NCI-H2107 treated with DMSO at 0.1 percent for 48 hours (cell line): Measurements from ENCODE around the gene STOX2.

Experiments
- DNase-seq: peaks from one replicate; lab custom pipeline; 2025; ENCODE audit not compliant: unreplicated experiment; lab: John Stamatoyannopoulos, UW

The STOX2 gene

GRCh38 chr4:183889190-183889589 lies 15.9 kb upstream of the STOX2 start:
- no peak for DNase-seq

GRCh38 chr4:183897193-183897592 lies 7.9 kb upstream of the STOX2 start:
- DNase-seq, result no peak

- DNase-seq, result no peak
Measured at GRCh38 chr4:183898456-183898855, 6.7 kb upstream of the STOX2 start.

- no peak for DNase-seq
Measured at GRCh38 chr4:183903021-183903760, 1.9 kb upstream of the STOX2 start.

GRCh38 chr4:183905593-183906488 lies 734 bp downstream of the STOX2 start:
- peak; percentile 35 for DNase-seq

- no peak for DNase-seq
Measured at GRCh38 chr4:183906489-183906738, 1.3 kb downstream of the STOX2 start.

- DNase-seq, result no peak
Measured at GRCh38 chr4:183906739-183907651, 1.9 kb downstream of the STOX2 start.

GRCh38 chr4:183907871-183908683 lies 3.0 kb downstream of the STOX2 start:
- no peak for DNase-seq

GRCh38 chr4:183909187-183909586 lies 4.1 kb downstream of the STOX2 start:
- DNase-seq, result no peak

GRCh38 chr4:183909801-183910200 lies 4.7 kb downstream of the STOX2 start:
- DNase-seq, result no peak

- no peak for DNase-seq
Measured at GRCh38 chr4:183912585-183912984, 7.5 kb downstream of the STOX2 start.

GRCh38 chr4:183915976-183916375 lies 10.9 kb downstream of the STOX2 start:
- no peak for DNase-seq

- DNase-seq, result no peak
Measured at GRCh38 chr4:183918696-183919095, 13.6 kb downstream of the STOX2 start.

- no peak for DNase-seq
Measured at GRCh38 chr4:183919141-183919540, 14.0 kb downstream of the STOX2 start.

GRCh38 chr4:183920512-183920911 lies 15.4 kb downstream of the STOX2 start:
- no peak for DNase-seq

- DNase-seq, result no peak
Measured at GRCh38 chr4:183921335-183921734, 16.2 kb downstream of the STOX2 start.

- no peak for DNase-seq
Measured at GRCh38 chr4:183924362-183925044, 19.4 kb downstream of the STOX2 start.

GRCh38 chr4:183926950-183927349 lies 21.8 kb downstream of the STOX2 start:
- no peak for DNase-seq

GRCh38 chr4:183932576-183932975 lies 27.5 kb downstream of the STOX2 start:
- DNase-seq, result no peak

GRCh38 chr4:183934761-183935160 lies 29.7 kb downstream of the STOX2 start:
- no peak for DNase-seq
